NB4 (cell line): ENCODE measurements around the gene PALM2AKAP2.

ENCODE experiments used
- DNase-seq: peaks from one replicate; pipeline ENCODE4 v3.0.0; 2010; ENCODE audit warnings: low read depth
- H3K4me3 ChIP-seq: one replicate; pipeline ENCODE4 v1.5.1; 2011; ENCODE audit warnings: mild to moderate bottlenecking, low read depth, low read length, moderate library complexity
- CTCF ChIP-seq: IDR thresholded peaks from one replicate; pipeline ENCODE4 v1.5.1; 2012; ENCODE audit warnings: low read depth, low read length
- MAX ChIP-seq: IDR thresholded peaks from 2 replicates; pipeline ENCODE4 v1.6.1; 2011; ENCODE audit warnings: low read depth, low read length
- MYC ChIP-seq: IDR thresholded peaks from 2 replicates; pipeline ENCODE4 v1.6.1; 2011; ENCODE audit warnings: low read depth, low read length
- POLR2A ChIP-seq: IDR thresholded peaks from 2 replicates; pipeline ENCODE4 v1.6.1; 2011; ENCODE audit warnings: mild to moderate bottlenecking; ENCODE audit not compliant: insufficient read length; ENCODE audit errors: extremely low read depth

Gene PALM2AKAP2

GRCh38 chr9:109767814-109768213, 12.2 kb upstream of the PALM2AKAP2 start:
- no peak overlapping the region for H3K4me3 ChIP-seq
- TF ChIP-seq CTCF = no peak

GRCh38 chr9:109769250-109769649, 10.7 kb upstream of the PALM2AKAP2 start:
- no peak for DNase-seq
- TF ChIP-seq POLR2A = no peak
- no peak for TF ChIP-seq CTCF
- no peak for TF ChIP-seq MYC
- no peak for TF ChIP-seq MAX
- no peak overlapping the region for H3K4me3 ChIP-seq

More at GRCh38 chr9:109767814-109768213, 12.2 kb upstream of the PALM2AKAP2 start:
- DNase-seq = no peak

GRCh38 chr9:109770101-109770500, 9.9 kb upstream of the PALM2AKAP2 start:
- no peak for TF ChIP-seq MYC
- no peak overlapping the region for H3K4me3 ChIP-seq
- DNase-seq = no peak

- no peak overlapping the region for H3K4me3 ChIP-seq
- DNase-seq = no peak
- TF ChIP-seq POLR2A (no peak), CTCF (no peak), MYC (no peak), MAX (no peak)
Measured at GRCh38 chr9:109771087-109771486, 8.9 kb upstream of the PALM2AKAP2 start.

GRCh38 chr9:109771796-109772531, 8.0 kb upstream of the PALM2AKAP2 start:
- no peak overlapping the region for H3K4me3 ChIP-seq
- no peak for TF ChIP-seq MYC
- TF ChIP-seq MAX = no peak
- no peak for TF ChIP-seq CTCF
- TF ChIP-seq POLR2A = no peak
- no peak for DNase-seq

- DNase-seq = no peak
- no peak for TF ChIP-seq CTCF
- H3K4me3 ChIP-seq = no peak overlapping the region
Measured at GRCh38 chr9:109775516-109775915, 4.5 kb upstream of the PALM2AKAP2 start.

GRCh38 chr9:109776391-109776790, 3.6 kb upstream of the PALM2AKAP2 start:
- no peak for TF ChIP-seq CTCF
- no peak for TF ChIP-seq MYC
- no peak for TF ChIP-seq MAX
- no peak for TF ChIP-seq POLR2A
- DNase-seq = no peak
- H3K4me3 ChIP-seq = no peak overlapping the region
